Measurements from ENCODE around the gene SNTG2.
A peak's percentile ranks its signal among the peaks of the same experiment; 100 is the strongest.

SNTG2 gene

GRCh38 chr2:1269812-1270211, 319.2 kb downstream of the SNTG2 start:
- no peak for DNase-seq

GRCh38 chr2:1272835-1273234, 322.2 kb downstream of the SNTG2 start:
- no peak for DNase-seq

GRCh38 chr2:1277634-1278033, 327.0 kb downstream of the SNTG2 start:
- DNase-seq: no peak

- DNase-seq: no peak
These were observed 327.5 kb downstream of the SNTG2 start for GRCh38 chr2:1278125-1278524.

- no peak for DNase-seq
These were observed 328.2 kb downstream of the SNTG2 start for GRCh38 chr2:1278861-1279260.

GRCh38 chr2:1282552-1282951, 331.9 kb downstream of the SNTG2 start:
- peak in 1 of 51 donors; percentile 5 for DNase-seq

GRCh38 chr2:1283020-1283801, 332.6 kb downstream of the SNTG2 start:
- no peak for DNase-seq

- no peak for DNase-seq
These were observed 333.2 kb downstream of the SNTG2 start for GRCh38 chr2:1283871-1284270.

GRCh38 chr2:1286929-1287328, 336.3 kb downstream of the SNTG2 start:
- DNase-seq: no peak

GRCh38 chr2:1287427-1287826, 336.8 kb downstream of the SNTG2 start:
- no peak for DNase-seq

GRCh38 chr2:1294900-1295299, 344.3 kb downstream of the SNTG2 start:
- DNase-seq: no peak

- no peak for DNase-seq
These were observed 345.1 kb downstream of the SNTG2 start for GRCh38 chr2:1295740-1296139.

GRCh38 chr2:1297372-1298159, 346.9 kb downstream of the SNTG2 start:
- DNase-seq: no peak

GRCh38 chr2:1299043-1299442, 348.4 kb downstream of the SNTG2 start:
- no peak for DNase-seq

GRCh38 chr2:1300284-1300683, 349.6 kb downstream of the SNTG2 start:
- no peak for DNase-seq

- DNase-seq: no peak
These were observed 350.4 kb downstream of the SNTG2 start for GRCh38 chr2:1301056-1301455.

- DNase-seq: no peak
These were observed 354.8 kb downstream of the SNTG2 start for GRCh38 chr2:1305342-1306013.

- DNase-seq: peak in 1 of 51 donors; percentile 2
These were observed 355.5 kb downstream of the SNTG2 start for GRCh38 chr2:1306014-1306686.

- no peak for DNase-seq
These were observed 356.3 kb downstream of the SNTG2 start for GRCh38 chr2:1306687-1307516.

GRCh38 chr2:1307670-1308069, 357.0 kb downstream of the SNTG2 start:
- no peak for DNase-seq

- DNase-seq: no peak
These were observed 358.0 kb downstream of the SNTG2 start for GRCh38 chr2:1308678-1309077.
